Measurements from ENCODE around the gene NHLH1. TPM values are rescaled to one million over a fixed set of nuclear protein-coding genes. Genes with fewer than 3 reads are reported as not detected.

The NHLH1 gene
- total RNA-seq, 1 donor, result not detected

DNA sequence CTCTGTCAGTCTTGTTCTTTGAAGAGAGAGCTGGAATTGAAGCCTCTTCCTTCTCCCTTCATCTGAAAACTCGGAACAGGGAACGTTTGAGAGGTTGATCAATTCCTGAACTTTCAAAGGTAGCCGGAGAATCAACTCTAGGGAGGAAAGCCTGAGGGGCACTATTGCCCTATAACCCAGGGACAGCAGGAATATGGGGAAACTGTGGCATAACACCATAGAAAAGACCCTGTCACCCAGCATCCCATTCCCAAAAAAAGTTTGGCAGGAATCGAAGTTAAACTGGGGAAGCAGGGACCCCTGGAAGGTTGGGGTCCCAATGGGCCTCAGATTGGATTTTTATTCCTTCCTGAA lies 5.1 kb upstream of the NHLH1 start:
- TF ChIP-seq, protein P1, sequence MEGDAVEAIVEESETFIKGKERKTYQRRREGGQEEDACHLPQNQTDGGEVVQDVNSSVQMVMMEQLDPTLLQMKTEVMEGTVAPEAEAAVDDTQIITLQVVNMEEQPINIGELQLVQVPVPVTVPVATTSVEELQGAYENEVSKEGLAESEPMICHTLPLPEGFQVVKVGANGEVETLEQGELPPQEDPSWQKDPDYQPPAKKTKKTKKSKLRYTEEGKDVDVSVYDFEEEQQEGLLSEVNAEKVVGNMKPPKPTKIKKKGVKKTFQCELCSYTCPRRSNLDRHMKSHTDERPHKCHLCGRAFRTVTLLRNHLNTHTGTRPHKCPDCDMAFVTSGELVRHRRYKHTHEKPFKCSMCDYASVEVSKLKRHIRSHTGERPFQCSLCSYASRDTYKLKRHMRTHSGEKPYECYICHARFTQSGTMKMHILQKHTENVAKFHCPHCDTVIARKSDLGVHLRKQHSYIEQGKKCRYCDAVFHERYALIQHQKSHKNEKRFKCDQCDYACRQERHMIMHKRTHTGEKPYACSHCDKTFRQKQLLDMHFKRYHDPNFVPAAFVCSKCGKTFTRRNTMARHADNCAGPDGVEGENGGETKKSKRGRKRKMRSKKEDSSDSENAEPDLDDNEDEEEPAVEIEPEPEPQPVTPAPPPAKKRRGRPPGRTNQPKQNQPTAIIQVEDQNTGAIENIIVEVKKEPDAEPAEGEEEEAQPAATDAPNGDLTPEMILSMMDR (IDR thresholded peaks at IDR 0.05; ENCODE audit: insufficient read depth, low read length), result no peak
- H3K4me3 ChIP-seq (ENCODE audit: low read depth, low read length), result no peak overlapping the region
- DNase-seq (ENCODE audit: low read depth), result no peak

DNA sequence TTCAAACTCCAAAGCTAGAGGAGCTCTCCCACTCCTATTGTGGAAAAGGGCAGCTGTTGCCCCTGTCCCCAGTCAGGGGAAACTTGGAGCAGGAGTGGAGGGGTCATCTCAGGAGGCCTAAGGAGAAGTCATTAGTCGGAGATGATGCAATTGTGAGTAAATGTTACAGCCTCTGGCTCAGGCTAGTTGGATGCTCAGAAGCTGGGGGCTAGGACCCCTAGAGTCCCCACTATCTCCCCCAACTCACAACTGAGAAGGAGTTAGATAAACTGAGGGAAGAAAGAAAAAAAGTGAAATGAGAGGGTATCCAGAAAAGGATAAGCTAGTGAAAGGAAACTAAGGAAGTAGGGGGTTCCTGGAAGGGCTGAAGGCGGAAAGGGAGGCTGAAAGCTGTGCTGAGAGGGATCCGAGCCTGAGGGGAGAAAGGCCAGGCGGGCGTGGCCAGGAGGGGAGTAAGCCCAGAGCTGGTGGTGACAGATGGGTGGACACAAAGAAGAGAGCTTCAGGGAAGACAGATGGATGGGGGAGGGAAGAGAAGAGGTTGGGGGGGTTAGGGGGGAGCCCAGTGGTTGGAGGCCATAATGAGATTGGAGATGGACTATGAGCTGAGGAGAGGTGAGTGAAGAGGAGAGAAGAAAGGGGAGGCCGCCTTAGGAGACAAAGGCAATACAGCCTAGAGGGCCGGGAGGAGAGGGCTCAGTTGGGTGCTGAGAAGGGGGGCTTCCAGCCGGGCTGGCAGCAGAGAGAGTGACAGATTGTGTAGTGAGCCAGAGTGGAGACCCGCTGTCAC lies 4.5 kb upstream of the NHLH1 start:
- H3K4me3 ChIP-seq (ENCODE audit: low read depth, low read length), result no peak overlapping the region
- TF ChIP-seq, protein P1 (IDR thresholded peaks at IDR 0.05; ENCODE audit: insufficient read depth, low read length), result no peak
- peak; percentile 25 for DNase-seq (ENCODE audit: low read depth)

DNA sequence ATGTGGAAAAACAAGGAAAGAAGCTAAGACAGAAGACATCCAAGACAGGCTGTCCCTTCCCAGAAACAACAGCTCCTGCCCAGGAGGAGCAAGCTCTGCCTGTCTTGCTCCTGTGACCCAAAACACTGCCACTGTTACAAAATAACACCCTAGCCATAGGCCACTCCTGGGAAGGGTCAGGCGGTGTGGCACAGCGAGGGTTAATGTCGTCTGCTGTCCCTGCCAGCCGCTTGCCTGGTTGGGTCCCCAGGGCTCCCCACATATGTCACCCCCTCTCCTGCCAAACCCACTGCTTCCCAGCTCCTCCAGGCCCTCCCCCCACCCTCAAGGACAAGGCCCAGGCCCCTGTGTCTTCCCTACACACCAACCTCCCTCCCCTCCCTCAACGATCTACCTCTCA lies 3.9 kb upstream of the NHLH1 start:
- TF ChIP-seq, protein P1 (IDR thresholded peaks at IDR 0.05; ENCODE audit: insufficient read depth, low read length), result no peak
- DNase-seq (ENCODE audit: low read depth), result no peak
- no peak overlapping the region for H3K4me3 ChIP-seq (ENCODE audit: low read depth, low read length)

DNA sequence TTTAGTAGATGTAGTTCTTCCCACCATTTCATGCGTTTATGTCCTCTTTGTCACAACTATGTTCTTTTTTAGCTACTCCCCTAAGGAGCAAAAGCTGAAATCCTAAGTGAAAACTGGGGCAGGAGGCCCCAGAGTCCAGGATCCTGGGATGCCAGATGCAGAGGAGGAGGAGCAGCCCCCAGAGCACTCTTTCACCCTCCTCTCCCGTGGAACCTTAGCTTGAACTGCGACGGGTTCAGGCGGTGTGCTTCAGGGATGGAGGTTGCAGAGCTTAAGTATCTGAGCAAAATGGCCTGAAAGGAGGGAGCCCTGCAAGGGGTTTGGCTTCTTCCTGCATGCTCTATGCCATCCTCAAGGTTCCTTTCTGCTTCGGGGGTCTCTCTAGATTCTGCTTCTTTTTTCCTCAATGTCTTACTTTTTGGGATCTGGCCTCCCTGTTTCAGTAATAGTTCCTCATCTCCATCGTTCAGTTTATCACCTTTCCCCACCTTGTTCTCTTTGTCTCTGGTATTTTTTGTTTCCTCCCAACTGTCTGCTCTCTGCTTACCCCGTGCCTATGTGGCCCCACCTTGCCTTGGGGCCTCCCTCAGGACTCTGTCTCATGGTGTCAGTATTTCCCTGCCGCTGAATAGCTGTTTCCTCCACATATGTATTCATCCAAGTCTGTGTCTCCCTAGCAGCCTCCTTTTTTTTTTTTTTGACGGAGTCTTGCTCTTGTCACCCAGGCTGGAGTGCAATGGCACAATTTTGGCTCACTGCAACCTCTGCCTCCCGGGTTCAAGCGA lies 2.7 kb upstream of the NHLH1 start:
- DNase-seq (ENCODE audit: low read depth), result no peak
- no peak overlapping the region for H3K4me3 ChIP-seq (ENCODE audit: low read depth, low read length)
- TF ChIP-seq, protein P1 (IDR thresholded peaks at IDR 0.05; ENCODE audit: insufficient read depth, low read length), result no peak

DNA sequence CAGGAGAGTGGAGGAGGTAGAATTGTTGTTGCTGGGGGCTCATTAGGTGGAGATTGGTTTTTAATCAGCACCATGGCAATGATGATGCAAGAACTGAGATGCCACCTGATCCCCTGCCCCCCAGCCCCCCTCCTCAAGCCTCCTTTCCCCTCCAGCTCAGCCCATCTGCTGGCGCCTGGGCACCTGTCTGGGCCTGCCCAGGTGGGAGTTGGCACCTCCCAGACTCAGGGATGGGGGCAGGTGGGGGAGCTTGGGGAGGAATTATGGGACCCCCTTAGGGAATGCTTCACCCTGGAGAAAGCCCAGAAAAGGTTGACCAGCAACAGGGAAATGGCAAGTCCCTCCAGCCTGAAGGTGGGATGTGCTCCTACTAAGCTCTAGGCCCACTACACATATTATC lies 1.5 kb upstream of the NHLH1 start:
- DNase-seq (ENCODE audit: low read depth), result no peak
- H3K4me3 ChIP-seq (ENCODE audit: low read depth, low read length), result no peak overlapping the region
- TF ChIP-seq, protein P1 (IDR thresholded peaks at IDR 0.05; ENCODE audit: insufficient read depth, low read length), result no peak

DNA sequence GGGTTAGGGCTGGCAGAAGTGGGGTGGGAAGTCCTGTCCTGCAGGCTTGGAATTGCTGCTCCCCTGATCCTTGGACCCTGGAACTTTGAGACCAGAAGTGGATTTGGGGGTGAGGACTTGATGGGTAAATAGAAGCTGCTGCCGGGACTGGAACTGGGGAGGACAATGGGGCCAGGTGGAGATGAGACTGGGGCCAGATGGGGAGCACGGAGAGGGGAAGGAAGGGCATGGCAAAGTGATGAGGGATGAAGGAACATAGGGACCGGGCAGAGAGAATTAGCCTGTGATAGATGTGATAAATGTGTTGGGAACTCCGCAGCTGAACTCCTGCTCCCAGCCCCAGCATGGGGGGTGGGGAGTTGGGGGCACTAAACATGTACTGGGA lies 637 bp downstream of the NHLH1 start:
- TF ChIP-seq, protein P1 (IDR thresholded peaks at IDR 0.05; ENCODE audit: insufficient read depth, low read length), result no peak
- no peak overlapping the region for H3K4me3 ChIP-seq (ENCODE audit: low read depth, low read length)
- DNase-seq (ENCODE audit: low read depth), result no peak
